Natural killer cell treated with Interleukin-12 subunit alpha and Interleukin-12 subunit beta and Interleukin-15 and Interleukin-18, amount 100 ng/mL, for 72 hours (primary cell): ENCODE results near the gene HOXB6. TPM values are rescaled to one million over a fixed set of nuclear protein-coding genes. Genes with fewer than 3 reads are reported as not detected.

ENCODE experiments used
- ATAC-seq, 2 donors: fragments of 150-1000 bp; cut with Tn5 transposase in 1 of 2; sonication (Bioruptor Pico), chemical (Tn5 transposase) in 1 of 2; 2 replicates each; pipeline ENCODE4 v1.10.0; 2021
- DNase-seq: peaks from one replicate; pipeline ENCODE4 v3.0.0; 2022; ENCODE audit warnings: low spot score
- H3K27ac Mint-ChIP-seq, 2 donors: 1 replicate in 1 of 2; 2 replicates in 1 of 2; pipeline ENCODE4 v1.8.0; 2022; ENCODE audit warnings: mixed read lengths in 2 of 2, mild to moderate bottlenecking in 1 of 2, moderate library complexity in 1 of 2
- H3K27me3 Mint-ChIP-seq, 2 donors: 1 replicate in 1 of 2; 2 replicates in 1 of 2; pipeline ENCODE4 v1.8.0; 2022; ENCODE audit warnings: mixed read lengths in 2 of 2
- H3K36me3 Mint-ChIP-seq: one replicate; pipeline ENCODE4 v1.8.0; 2022; ENCODE audit warnings: mixed read lengths
- H3K4me1 Mint-ChIP-seq, 2 donors: 1 replicate in 1 of 2; 2 replicates in 1 of 2; pipeline ENCODE4 v1.8.0; 2022; ENCODE audit warnings: low read depth in 2 of 2, mixed read lengths in 2 of 2, mild to moderate bottlenecking in 1 of 2
- H3K4me3 Mint-ChIP-seq: one replicate; pipeline ENCODE4 v1.8.0; 2022; ENCODE audit warnings: mixed read lengths
- H3K9me3 Mint-ChIP-seq: 2 replicates; pipeline ENCODE4 v1.8.0; 2022; ENCODE audit warnings: mixed read lengths
- total RNA-seq, 2 donors: library from RNA; stranded (reverse); gene quantifications; one replicate each; pipeline ENCODE4 v1.2.3, GENCODE V29; 2022

HOXB6 gene
- total RNA-seq, 2 donors from 2014 or later: 1.9 to 2.2 TPM

DNA sequence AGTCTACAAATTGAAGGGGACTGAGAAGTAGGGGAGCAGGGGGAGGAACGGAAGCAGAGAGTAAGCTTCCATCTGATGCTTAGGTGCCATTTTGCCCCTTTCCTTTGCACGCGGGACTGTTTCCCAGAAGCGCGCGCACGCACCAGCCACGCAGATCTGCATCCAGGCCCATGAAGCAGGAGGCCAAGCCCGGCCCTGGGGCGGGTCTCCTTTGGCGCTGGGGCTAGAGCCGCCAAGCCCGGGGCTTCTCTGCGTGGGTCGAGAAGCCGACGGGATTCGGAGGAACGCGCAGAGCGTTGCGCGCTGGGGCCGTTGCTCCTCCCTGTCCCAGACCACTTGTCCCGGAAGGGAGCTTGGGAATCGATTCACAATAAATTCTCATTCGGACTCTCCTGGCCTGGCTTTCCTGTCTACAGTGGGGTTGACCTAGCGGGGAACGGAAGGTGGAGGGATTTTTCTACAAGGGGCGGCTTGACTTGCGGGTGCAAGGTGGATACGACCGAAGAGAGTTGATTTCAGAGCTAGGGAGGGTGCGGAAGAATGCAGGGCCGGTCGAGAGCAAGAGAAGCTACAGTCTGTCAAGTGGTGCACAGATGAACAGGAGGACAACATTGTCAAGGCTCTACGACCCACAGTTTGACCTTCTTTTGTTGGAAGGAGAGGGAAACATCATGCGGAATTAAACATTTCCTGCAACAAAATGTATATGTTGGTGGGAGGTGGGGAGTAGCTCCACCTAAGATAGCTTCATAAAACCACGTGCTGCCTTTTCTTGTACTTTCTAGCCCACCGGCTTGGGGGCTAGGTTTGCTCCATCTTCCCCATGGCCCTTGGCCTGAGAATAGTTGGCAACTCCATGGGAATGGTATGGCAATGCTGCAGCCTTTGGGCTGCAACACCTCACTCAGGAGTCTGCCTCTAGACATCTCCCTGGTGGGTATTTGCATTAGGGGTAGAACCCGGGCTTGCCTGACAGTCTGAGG is 16.9 kb upstream of the HOXB6 start:
- peaks cover 27 to 32% of the 10 kb centered on the region in 2 donors for H3K4me1 Mint-ChIP-seq
- H3K4me3 Mint-ChIP-seq: no peak overlapping the region
- ATAC-seq (no peak), DNase-seq (no peak)
- H3K36me3 Mint-ChIP-seq: no peaks in the 10 kb centered on the region
- no peaks in the 10 kb centered on the region for H3K9me3 Mint-ChIP-seq
- H3K27ac Mint-ChIP-seq: no peak overlapping the region
- H3K27me3 Mint-ChIP-seq: peaks cover 62 to 89% of the 10 kb centered on the region in 2 donors

DNA sequence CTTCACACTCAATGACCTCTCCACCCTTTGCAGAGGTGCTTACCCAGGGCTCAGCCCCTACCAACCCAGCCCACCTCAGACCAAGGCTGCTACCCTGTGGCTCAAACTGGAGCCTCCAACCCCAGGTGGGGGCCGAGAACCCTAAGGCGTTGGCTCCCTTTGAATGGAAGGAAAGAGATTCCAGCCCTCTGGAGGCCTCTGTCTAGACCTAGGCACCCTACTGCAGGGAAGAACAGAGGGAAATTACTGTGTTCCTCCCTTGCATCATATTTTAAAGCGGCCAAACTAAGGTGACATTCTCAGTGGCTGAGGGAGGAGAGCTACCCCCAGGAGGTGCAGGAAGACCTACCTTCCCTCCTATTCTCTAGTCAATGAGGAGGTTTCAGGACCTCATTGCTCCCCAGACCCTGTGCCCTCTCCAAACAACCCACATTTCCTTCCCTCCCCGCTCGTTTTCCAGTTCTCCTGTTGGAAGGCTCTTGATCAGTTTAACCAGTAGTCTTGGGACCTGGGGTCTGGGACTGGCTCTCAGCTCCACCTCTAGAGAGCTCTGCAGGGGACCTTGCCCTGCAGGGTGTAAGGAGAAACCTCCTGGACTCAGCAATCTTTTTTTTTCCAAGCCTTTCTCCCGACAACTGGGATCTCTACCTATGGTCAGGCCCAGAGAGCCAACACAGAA is 15.8 kb upstream of the HOXB6 start:
- Mint-ChIP-seq H3K4me1 (peaks cover 21 to 24% of the 10 kb centered on the region in 2 donors), H3K9me3 (no peaks in the 10 kb centered on the region), H3K27me3 (peaks cover 63 to 87% of the 10 kb centered on the region in 2 donors), H3K27ac (no peak overlapping the region), H3K4me3 (peak overlapping the region; percentile 47), H3K36me3 (no peaks in the 10 kb centered on the region)
- no peak for DNase-seq
- ATAC-seq: no peak

DNA sequence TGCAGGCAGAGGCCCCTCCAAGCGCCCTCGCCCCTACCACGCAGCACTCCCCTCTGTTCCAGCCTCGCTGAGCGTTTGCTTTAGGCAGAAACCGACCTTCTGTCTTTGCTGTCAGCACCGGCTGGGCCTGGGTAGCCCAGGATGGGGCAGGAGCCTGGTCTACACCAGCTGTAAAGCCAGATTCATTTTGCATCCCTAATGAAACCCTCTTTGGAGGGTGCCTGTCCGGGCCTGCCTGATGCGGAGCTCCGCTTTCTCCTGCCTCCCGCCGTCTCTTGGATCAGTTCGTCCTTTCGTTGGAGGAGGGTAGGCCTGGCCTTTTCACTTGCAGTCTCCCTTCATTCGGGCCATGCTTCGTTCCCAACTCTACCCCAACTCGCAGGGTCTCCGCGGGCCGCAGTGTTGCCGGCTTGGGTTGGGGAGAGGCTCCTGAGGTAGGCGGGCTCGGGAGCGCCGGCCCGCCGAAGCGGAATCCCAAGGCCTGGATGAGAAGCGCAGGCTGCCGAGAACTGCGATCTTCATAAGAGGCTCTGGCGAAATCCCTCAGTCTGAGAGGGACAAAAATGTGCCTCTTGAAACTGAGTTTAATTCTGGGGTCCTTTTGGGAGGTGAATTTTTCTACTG is 15.2 kb upstream of the HOXB6 start:
- Mint-ChIP-seq H3K27ac (no peak overlapping the region), H3K36me3 (no peaks in the 10 kb centered on the region), H3K27me3 (peaks cover 67 to 90% of the 10 kb centered on the region in 2 donors), H3K4me1 (peaks cover 20 to 25% of the 10 kb centered on the region in 2 donors), H3K4me3 (peak overlapping the region; percentile 55), H3K9me3 (no peaks in the 10 kb centered on the region)
- no peak for DNase-seq
- ATAC-seq: no peak

GRCh38 chr17:48618256-48618896 is 13.6 kb upstream of the HOXB6 start:
- H3K27ac Mint-ChIP-seq: peak overlapping the region; percentile 33 to 57
- H3K9me3 Mint-ChIP-seq: no peaks in the 10 kb centered on the region
- DNase-seq (peak; percentile 85), ATAC-seq (peak; percentile 82 to 83)
- peak overlapping the region; percentile 65 for H3K4me3 Mint-ChIP-seq
- peaks cover 30 to 38% of the 10 kb centered on the region in 2 donors for H3K4me1 Mint-ChIP-seq
- H3K36me3 Mint-ChIP-seq: no peaks in the 10 kb centered on the region
- H3K27me3 Mint-ChIP-seq: peaks cover 67 to 93% of the 10 kb centered on the region in 2 donors

- no peak for ATAC-seq
- DNase-seq: no peak
- Mint-ChIP-seq H3K27ac (no peak overlapping the region), H3K4me3 (peak overlapping the region; percentile 23), H3K4me1 (peaks cover 34 to 44% of the 10 kb centered on the region in 2 donors), H3K36me3 (no peaks in the 10 kb centered on the region), H3K9me3 (no peaks in the 10 kb centered on the region), H3K27me3 (peaks cover 62 to 89% of the 10 kb centered on the region in 2 donors)
These were observed 12.9 kb upstream of the HOXB6 start for GRCh38 chr17:48617471-48618255.

GRCh38 chr17:48616717-48617470 is 12.1 kb upstream of the HOXB6 start:
- peak overlapping the region; percentile 10 to 29 for H3K27ac Mint-ChIP-seq
- H3K9me3 Mint-ChIP-seq: no peaks in the 10 kb centered on the region
- H3K27me3 Mint-ChIP-seq: peaks cover 61 to 81% of the 10 kb centered on the region in 2 donors
- H3K4me1 Mint-ChIP-seq: peaks cover 39 to 49% of the 10 kb centered on the region in 2 donors
- H3K4me3 Mint-ChIP-seq: peak overlapping the region; percentile 23
- no peak for DNase-seq
- no peaks in the 10 kb centered on the region for H3K36me3 Mint-ChIP-seq
- ATAC-seq: no peak

DNA sequence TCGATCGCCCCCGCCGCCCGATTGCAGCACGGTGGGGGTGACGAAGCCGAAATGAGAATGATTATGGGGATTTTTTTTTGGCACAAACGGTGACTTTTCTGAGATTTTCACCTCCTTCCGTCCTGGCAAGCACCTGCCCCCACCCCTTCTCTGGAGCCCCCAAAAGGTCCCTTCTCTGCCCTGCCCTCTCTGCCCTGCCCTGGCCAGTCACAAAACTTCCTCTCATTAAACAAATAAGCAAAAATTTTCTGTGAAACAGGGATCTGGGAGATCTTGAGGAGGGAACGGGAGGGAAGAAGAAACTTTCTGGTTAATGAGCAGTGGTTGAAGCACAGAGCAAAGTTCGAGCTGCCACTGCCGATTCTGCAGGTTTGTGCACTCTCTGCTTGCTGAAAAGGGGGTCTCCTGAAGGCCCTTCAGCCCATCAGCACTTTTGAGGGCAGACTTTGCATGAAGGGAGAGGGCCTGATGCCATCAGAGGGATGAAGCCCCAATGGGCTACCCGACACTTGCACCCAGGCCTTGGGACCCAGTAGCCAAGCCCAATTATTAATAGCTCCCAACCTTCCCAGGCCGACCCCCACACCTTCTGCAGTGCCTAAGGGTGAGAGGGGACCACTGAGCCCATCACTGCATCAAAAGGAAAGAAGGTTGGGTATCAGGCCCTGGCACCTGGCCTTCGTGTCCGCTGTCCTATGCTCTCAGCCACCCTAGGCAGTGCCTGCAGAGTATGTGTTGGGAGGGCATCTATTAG is 11.4 kb upstream of the HOXB6 start:
- Mint-ChIP-seq H3K4me3 (peak overlapping the region; percentile 23), H3K9me3 (no peaks in the 10 kb centered on the region), H3K27ac (peak overlapping the region in 1 of 2 donors; percentile 29), H3K4me1 (peaks cover 45 to 57% of the 10 kb centered on the region in 2 donors), H3K27me3 (peaks cover 56 to 74% of the 10 kb centered on the region in 2 donors), H3K36me3 (no peaks in the 10 kb centered on the region)
- ATAC-seq (no peak), DNase-seq (no peak)

GRCh38 chr17:48615047-48615962 is 10.5 kb upstream of the HOXB6 start, which contains the start of gene HOXB8:
Gene HOXB8 (minus strand): TSS chr17:48615292. CDS start chr17:48614704, 588 bp downstream.
- ATAC-seq (no peak), DNase-seq (no peak)
- H3K27me3 Mint-ChIP-seq: peaks cover 50 to 67% of the 10 kb centered on the region in 2 donors
- H3K27ac Mint-ChIP-seq: peak within 1 kb of the TSS in 1 of 2 donors; percentile 13
- peak within 1 kb of the TSS; percentile 85 for H3K4me3 Mint-ChIP-seq
- H3K36me3 Mint-ChIP-seq: no peaks in the 10 kb centered on the region
- H3K9me3 Mint-ChIP-seq: no peaks in the 10 kb centered on the region
- peaks cover 49 to 62% of the 10 kb centered on the region in 2 donors for H3K4me1 Mint-ChIP-seq

GRCh38 chr17:48613862-48614694 is 9.3 kb upstream of the HOXB6 start:
- peaks cover 46 to 57% of the 10 kb centered on the region in 2 donors for H3K27me3 Mint-ChIP-seq
- H3K9me3 Mint-ChIP-seq: no peaks in the 10 kb centered on the region
- H3K27ac Mint-ChIP-seq: peak overlapping the region in 1 of 2 donors; percentile 53
- H3K4me3 Mint-ChIP-seq: peak overlapping the region; percentile 85
- DNase-seq: no peak
- no peak for ATAC-seq
- peaks cover 50 to 57% of the 10 kb centered on the region in 2 donors for H3K4me1 Mint-ChIP-seq
- no peaks in the 10 kb centered on the region for H3K36me3 Mint-ChIP-seq
